DMS53 treated with DMSO at 0.1 percent for 48 hours (cell line): ENCODE measurements around the gene MCC.
"Not testable (repeated sequence)": the region's sequence is repeated elsewhere in the genome, so short reads cannot be mapped to it uniquely, and the experiment has no call there.

ENCODE experiments used
- DNase-seq: peaks from one replicate; lab custom pipeline; 2025; ENCODE audit not compliant: unreplicated experiment; lab: John Stamatoyannopoulos, UW

MCC gene

DNA sequence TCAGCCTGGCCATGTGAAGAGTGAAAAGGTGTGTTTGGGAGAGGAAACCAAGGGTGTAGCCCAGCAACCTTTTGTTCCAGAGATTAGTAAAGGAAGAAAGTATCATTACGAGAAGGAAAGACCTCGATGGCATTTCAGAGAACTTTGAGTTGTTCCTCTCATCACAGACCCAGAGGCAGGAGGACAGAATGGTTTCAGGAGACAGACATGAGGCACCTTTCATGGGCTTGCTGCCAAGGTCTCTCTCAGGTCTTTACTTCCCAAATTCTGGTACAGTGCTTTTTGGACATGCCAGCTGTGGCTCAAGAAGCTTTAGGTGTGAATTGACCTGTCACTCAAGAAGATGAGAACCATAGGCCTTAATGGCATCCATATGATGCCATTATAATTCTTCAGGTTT lies 2.8 kb upstream of the MCC start:
- no peak for DNase-seq

DNA sequence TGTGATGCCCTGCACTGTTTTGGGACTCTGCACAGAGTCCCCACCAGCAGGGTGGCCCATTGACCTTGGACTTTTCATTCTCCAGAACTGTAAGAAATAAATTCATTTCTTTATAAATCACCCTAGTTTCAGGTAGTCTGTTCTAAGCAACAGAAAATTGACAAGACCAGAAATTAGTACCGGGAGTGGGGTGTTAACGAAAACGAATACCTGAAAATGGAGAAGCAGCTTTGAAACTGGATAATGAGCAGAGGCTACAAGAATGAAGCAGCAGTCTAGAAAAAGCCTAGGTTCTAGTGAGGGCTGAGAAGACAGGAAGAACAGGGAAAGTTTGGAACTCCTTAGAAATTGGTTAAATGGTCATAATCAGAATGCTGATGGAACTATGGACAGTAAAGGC lies 2.1 kb upstream of the MCC start:
- DNase-seq, result no peak

DNA sequence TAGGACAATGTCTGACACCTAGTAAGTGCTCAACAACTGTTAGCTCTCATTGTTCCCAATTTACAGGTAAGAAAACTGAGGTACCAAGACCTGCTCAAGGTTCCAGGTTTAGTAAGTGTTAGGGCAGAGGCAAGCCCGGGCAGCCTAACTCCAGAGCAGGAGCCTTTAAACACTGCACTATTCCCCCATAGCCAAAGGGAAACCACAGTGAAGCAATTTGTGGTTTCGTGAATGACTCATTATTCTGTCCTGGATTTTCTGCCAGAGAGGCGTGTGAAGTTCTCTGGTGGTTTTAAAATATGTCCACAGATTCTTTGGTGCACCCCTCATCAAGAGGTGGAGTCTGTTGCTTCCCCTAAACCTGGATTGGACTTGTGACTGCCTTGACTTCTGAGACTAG lies 1.0 kb upstream of the MCC start:
- no peak for DNase-seq

DNA sequence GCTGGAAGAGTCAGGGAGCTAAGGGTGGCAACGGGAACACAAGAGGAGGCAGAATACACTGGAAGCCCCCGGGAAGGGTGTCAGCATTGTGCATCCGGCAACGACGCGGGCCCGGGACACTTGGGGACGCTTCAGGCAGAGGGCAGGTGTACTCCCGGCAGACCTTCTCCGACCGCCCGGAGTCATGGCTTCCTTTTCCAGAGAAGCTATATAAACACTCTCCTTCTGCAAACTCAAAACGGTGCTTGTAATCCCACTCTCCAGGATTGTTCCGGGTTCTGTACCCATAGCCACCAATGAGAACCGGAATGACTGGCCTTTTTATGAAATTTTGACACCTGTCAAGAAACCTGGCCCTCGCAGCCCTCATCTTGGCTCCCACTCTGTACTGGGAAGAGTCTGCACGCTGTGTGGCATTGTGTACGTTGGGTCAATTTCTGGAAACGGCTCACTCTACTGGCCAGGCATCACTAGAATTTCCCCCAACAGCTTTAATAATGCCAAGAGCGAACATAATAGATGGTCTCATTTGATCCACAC lies 462 bp upstream of the MCC start:
- DNase-seq, result no peak

DNA sequence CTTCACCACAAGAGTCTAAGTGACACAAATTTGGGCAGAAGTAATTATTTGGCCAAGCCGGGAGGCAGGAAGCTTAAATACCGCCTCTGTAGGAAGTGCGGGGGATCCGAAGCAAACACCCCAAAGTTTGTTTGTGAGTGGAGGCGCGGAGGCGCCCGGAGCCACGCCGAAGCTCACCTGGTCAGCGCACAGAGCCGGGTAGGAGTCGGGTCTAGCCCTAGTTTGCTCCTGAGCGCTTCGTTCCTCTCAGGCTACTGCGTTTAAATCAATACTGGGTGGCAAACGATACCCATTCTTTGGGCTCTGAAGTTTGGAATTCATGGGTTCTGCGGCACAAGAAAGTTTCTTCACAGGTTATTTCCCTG lies 855 bp downstream of the MCC start:
- peak; percentile 17 for DNase-seq

DNA sequence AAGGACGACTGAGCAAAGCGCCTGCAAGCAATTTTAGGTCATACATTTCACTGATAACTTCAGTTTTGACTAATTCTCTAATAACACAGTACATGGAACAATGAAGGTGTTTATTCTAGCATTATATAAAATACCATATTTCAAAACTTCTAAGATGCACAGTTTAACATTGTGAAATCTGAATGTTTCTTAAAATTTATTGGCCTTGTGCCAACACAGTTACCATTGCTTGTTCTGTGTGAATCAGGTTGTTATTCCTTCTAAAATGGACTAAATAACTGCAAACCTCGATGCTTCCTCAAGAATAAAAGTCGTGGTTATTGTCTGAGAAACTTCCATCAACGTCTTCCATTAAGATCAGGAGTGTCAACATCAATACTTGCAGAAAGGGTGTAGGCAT lies 8.0 kb downstream of the MCC start:
- no peak for DNase-seq

DNA sequence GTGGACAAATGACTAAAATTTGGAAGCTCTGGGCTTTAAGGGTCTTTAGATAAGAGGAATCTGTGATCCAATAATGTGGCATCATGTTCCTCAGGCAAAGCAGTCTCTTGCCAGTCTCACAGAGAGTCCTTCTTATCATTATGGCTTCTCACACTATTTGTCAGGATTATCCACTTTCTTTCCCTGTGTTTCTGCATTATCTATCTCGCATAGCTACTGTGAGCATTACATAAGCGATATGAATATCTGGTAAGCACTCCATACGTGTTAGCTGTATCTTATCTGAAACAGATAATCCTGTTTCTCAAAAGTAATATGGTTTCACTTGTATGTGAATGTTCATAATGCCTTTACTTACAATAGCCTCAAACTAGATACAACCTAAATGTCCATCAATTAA lies 9.6 kb downstream of the MCC start:
- DNase-seq, result no peak

DNA sequence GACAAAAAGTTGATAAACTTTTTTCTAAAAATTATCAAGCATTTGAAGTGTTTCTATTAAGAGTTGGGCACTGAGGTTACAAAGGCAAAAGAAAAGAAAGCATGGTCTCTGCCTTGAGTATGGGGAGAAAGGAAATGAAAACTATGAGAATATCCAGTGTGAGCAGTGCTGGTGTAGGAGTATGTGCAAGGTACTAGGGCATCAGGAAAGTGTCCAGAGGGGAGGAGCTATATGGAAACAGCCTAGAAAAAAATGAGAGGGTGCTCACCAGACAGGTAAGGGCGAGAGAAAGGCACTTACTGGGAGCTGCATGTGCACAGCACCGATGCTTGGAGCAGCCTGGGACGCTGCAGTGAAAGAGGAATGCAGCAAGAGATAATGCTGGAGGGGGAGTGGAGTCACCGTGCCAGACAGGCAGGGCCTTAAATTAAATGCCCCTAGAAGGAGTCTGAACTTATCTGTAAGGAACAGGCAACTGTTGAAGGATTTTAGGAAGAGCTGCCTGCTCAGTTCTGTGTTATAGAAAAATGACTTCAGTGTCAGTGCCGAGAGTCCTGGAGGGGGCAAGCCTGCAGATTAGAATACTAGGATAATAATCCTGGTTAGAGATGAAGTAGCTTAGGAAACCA lies 14.0 kb downstream of the MCC start:
- no peak for DNase-seq

DNA sequence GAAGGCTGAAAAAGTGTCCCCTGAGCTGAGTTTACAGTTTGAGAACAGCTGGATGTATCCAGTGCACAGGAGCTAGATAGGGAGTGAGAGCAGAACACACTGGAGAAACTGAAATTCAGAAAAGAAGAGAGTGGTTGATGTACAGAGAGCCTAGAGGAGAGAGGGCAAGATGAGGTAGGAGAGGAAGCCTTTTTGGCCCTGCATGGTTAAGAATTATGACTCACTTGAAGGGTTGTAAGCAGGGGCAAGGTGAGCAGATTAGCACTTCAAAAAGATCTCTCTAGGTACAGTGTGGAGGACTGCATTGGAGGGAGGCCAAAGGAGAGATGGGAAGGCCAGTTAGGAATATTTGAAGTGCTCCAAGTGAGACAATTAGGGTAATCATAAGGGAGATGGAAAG lies 25.2 kb downstream of the MCC start:
- DNase-seq, result no peak

DNA sequence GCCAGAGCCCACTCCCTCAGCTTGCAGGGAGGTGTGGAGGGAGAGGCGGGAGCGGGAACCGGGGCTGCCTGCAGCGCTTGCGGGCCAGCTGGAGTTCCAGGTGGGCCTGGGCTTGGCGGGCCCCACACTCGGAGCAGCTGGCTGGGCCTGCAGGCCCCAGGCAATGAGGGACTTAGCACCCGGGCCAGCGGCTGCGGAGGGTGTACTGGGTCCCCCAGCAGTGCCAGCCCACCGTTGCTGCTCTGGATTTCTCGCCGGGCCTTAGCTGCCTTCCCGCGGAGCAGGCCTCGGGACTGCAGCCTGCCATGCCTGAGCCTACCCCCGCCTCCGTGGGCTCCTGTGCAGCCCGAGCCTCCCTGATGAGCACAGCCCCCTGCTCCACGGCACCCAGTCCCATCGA lies 31.1 kb downstream of the MCC start:
- not testable (repeated sequence) for DNase-seq

DNA sequence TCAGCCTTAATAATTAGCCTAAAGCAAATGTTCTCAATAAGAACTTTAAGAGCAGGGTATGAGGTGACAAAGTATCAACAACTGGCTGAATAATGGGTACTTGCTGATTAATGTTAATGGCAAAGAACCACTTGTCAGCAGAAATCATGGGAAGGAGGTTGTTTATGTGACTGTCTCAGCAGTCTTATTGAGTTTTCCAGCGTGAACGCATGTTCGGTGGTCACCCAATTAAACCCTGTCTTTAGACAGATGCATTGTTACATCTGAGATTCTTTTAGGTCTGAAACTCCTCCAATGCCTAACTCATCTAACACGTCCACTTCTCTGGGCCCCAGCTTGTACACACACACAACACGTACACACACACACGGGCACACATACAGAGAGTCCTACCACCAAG lies 35.3 kb downstream of the MCC start:
- DNase-seq, result no peak

DNA sequence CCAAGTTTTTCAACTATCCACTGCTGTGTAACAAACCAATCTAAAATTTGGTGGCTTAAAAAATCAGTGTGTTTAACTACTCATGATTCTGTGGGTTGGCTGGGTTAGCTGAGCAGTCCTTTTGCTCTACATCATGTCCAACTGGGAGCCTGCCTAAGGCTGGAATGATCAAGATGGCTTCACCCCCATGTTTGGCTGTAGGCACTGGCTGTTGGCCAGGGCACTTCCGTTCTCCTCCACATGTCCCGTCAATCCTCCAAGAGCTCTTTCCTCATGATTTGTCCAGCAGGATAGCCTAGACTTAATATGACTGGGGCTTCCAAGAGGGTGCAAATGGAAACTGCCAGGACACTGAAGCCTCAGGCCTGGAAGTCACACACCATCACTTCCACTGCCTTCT lies 36.5 kb downstream of the MCC start:
- DNase-seq, result no peak

DNA sequence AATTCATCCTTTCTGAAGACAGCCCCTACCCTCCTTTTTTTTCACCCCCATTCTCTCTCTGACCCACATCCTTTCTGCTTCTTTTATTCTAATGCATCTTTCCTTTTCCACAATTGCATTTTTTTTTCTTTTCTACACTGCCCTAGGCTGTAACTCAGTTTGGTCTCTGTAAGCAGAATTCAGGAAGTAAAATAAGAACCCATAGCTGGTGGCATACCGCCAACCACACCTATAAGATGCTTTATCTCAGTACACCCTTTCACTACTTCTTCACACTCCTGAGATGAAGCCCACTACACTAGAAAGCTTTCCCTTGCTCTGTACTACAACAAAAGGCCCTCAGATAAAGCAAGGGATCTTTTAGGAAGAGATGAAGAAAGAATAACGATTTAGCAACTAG lies 37.3 kb downstream of the MCC start:
- DNase-seq, result no peak

DNA sequence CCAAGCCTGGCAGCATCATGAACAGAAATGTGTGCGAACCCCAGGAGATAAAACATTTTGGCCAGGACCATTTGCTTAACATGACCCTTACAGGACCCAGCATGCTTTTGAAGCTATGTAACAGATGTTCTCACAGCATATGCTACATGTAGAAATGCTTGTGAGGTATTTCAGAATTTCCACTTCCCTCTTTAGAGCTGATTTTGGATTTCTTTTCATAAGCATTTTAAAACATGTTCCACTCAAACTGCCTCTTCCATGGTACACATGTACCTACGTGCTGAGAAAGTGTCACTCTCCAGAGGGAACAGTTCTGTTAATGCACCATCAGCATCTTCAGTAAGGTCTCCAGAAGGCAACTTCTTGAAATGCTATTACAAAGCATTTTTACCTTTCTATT lies 37.8 kb downstream of the MCC start:
- no peak for DNase-seq

DNA sequence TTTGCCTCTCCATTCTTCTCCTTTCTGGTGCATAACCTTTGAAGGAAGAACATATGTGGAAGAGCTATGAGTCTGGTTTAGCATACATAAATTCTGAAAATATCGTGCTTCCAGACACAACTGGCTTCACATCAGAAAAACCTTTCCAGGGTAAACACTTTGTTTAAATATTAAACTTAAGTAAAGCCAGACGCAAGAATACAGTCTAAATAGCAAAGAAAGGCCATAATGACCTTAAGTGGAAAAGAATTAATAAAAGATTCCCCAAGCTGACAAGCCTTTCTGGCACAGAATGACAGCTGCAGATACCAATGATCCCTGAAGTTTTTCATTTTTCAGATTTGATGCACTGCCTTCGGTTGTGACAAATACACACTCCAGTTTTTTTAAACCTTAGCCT lies 40.0 kb downstream of the MCC start:
- DNase-seq, result no peak

DNA sequence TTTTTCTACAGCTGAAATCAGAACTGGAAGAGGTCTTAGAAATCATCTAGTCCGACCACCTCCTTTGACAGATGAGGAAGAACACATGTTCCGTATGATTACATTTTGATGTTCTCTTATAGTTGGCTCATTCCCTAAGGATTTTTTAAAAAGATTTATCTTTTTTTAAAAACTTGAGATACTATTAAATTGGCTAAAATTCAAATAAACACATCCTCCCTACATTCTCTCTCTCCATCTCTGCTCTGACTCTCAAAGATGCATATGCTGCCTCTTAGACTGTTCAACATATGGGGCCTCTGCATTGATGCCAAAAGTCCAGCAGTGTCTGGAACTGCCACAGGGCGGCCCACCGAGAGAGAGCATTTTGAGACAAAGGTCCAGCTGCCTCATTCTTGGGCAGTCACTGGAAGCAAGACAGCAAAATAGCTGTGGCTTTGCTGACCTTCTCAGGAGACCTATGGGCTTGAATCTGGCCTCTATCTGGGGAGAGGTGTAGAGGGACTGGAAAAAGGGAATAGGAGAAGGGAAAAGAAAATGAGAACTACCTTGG lies 40.7 kb downstream of the MCC start:
- no peak for DNase-seq

DNA sequence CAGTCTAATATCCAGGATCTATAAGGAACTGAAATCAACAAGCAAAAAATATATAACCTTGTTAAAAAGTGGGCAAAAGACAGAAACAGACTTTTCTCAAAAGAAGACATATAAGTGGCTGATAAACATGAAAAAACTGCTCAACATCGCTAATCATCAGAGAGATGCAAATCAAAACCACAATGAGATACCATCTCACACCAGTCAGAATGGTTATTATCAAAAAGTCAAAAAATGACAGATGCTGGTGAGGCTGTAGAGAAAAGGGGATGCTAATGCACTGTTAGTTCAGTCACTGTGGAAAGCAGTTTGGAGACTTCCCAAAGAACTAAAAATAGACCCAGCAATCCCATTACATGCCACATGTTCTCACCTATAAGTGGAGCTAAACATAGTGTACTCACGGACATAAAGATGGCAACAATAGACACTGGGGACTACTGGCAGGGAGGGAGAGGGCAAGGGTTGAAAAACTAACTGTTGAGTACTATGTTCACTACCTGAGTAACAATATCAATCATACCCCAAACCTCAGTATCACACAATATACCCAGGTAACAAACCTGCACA lies 41.8 kb downstream of the MCC start:
- DNase-seq, result no peak

DNA sequence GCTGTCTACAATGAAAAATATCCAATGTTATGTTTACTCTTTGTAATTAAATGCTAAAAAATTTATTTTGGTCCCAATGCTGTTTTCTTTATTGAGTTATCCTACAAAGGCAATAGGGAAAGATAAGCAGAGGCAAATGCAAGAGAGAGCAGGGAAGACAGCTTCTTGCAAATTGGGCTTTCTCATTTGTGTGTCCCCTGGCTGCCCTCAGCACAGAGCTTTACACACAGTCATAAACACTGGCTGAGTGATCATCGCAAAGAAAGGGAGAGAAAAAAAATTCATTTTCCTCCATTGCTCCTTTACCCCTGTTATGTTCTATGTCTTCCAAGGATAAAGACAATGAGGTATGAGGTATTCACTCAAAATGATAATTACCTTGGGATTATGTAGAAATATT lies 51.1 kb downstream of the MCC start:
- DNase-seq, result no peak

DNA sequence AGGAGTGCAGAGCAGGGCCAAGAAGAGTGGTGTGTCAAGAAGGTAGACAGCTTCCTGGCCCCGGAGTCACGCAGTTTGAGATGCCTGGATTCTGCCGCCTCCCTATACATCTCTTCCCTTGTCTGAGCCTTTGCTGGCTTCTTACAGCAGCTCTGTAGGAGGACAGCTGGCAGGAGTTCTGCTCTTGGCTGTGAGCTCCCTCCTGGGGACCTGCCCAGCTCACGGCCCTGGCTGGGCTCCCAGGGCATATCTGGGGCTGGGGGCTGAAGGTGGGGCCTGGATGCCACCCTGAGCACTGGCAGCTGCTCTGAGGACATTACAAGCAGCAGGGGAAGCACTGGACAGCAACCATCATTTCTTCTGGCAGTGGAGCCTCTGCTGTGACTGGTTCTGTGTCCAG lies 52.7 kb downstream of the MCC start:
- no peak for DNase-seq

DNA sequence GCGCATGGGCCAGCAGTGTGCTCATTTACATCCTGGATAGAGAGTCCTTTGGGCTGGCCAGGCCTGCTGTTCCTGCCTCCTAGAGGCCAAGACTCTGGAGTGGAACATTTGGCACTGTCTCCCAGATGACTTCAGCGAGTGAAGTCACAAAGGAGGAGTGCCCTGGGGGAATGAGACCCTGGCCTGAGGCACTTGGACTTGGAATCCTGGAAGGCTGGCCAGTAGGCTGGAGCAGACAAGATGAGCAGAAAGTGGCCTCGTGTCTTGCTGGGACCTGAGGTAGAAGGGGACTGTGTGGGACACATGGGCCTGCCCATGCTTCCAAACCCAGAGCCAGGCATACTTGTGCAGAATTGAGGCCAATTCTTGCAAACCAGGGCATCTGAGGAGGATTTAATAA lies 53.4 kb downstream of the MCC start, which contains the start of gene TSSK1B:
TSS of gene TSSK1B (minus strand) at position 101 of the 400 bp plus-strand sequence. CDS start 150 bp downstream, outside the sequence.
- DNase-seq, result no peak

DNA sequence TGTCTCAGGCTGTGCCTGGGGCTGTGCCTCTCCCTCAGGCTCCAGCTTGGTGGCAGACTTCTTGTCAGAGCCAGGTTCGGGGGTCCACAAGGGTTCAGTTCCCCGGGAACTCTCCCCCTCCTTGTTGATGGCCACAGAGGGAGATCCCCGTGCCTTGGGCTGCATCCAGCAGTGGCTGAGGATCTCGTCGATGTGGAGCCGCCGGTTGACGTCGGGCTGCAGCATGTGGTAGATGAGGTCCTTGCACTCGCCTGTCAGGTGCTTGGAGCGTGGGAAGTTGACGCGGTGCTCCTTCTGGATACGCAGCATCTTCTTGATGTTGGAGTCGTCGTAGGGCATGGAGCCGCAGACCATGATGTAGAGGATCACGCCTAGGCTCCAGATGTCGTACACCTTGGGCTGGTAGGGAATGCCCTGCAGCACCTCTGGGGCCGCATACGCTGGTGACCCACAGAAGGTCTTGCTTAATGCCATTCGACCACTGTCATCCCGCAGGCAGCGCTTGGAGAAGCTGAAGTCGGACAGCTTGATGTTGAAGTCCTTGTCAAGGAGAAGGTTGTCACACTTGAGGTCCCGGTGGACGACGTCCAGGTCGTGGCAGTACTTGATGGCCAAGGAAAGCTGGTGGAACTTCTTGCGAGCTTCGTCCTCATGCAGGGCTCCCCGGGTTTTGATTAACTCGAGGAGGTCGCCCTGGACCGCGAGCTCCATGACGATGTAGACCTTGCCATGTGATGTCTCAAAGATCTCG lies 54.2 kb downstream of the MCC start:
- DNase-seq, result no peak

DNA sequence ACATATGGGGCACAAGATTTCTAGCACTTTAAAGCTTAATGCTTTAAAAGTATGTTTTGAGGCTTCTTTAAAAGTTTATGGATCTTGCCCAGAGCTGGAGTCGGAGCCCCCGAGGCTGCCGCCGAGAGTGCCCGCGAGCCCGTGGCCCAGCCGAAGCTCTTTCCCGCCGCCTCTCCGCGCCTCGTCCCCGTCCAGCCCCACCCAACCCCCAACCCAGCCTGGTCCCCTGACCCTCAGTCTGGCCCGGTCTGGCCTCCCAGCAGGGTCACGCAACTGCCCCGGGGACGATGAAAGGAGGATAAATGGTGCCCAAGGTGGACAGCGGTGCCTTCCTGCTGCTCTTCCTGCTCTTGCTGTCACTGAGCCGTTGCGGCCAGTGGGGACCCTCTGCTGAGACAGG lies 55.2 kb downstream of the MCC start:
- DNase-seq, result no peak
